AML-193 (cell line): ENCODE measurements around the gene PHKA2.

Experiments used
- DNase-seq, 2 experiments: peaks; one replicate each; lab custom pipeline; 2025; lab: John Stamatoyannopoulos, UW

Gene PHKA2

DNA sequence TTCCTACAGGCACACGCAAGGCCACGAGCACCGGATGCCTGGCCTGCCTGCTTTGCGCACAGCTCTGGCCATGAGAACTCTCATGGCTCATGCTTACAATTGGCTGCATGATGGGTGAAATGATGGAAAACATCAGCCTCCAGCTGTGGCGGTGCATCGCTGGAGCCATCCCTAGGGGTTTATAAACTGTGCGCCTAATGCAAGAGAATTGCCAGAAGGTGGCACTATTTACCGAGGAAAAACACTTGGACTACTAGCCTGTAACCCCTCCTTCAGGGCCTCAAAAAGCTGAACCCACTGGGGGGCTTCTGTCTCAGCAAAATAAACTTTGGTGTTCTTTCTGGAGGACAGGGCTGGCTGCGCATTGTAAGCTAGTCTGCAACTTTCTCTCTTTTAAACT lies 51.9 kb downstream of the PHKA2 start:
- peak in 1 of 2 experiments; percentile 0 for DNase-seq

DNA sequence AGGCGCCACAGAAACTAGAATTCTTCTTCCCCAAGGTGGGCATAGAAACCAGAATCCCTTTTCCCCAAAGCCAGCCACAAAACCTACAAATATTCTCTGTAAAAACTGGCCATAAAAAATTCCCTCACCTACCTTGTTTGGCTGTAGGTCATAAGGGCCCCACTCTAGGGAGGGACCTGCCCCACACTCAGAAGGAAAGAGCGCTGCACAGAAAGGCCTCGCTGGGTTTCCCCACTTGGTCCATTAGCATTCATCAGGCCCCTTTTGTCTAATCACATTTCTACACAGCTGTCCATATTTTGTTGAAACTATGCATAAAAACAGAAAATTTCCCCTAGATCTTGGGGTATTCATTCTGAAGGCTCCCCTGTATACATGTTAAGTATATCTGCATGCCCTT lies 54.1 kb downstream of the PHKA2 start:
- DNase-seq = no peak

DNA sequence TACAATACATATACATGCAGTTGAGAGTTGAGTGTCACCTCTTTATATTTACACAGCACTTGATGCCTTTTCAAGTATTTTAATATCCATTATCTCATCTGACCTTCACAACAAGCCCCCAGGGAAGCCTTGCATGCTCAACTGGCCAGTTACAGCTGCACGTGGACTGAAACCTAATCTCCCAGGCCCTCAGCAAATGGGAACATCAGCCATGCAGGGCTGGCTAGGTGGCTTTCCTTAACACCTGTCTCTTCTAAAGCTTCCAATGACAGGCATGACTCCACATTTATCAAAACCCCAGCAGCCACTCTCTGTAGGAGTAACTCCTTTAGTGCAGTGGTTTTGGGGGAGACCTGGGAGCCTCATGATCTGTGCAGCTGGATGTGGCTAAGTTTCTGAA lies 56.4 kb downstream of the PHKA2 start:
- DNase-seq = no peak

DNA sequence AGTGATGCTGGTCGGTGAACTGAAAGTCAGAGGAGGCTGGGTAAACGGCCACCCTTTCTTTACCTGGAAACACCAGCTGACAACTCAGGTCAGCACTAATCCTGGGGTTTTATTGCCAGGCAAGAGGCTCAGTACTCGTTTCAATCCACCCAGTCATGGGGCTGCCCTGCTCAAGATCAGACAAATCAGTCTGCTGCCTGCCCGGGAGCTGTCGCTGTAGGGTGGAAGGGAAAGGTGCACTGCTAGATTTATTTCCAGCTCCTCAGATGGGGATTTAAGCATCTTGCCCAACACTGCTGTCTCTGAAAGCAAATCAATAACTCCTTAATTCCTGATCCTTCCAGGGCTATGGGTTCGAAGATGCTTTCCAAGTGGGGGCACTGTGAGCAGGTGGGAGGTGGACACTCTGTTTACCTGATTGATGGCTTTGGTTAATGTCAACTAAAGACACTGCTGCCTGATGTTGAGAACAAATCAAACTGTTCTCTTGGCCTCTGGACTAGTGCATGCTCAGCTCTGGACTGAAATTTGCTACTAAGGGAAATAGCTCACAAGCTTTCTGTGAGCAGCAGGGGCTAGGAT lies 59.3 kb downstream of the PHKA2 start:
- DNase-seq = no peak

DNA sequence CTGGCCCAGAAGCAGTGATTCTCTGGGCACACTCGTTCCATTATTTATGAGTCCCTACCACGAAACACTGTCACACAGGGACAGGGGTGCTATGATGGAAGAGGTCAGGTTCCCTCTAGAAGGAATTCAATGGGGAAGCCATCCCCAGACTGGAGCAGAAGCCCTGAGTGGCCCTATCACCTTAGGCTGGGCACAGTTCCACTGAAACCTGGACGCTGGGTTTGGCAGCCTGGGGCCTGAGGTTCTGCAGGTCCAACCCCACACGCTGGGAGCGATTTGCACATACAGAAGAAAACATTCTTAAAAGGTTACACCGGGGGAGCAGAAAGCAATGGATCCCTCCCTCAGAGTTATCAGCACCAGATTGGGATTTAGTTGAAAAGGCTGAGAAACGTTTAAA lies 63.3 kb downstream of the PHKA2 start:
- DNase-seq = no peak

DNA sequence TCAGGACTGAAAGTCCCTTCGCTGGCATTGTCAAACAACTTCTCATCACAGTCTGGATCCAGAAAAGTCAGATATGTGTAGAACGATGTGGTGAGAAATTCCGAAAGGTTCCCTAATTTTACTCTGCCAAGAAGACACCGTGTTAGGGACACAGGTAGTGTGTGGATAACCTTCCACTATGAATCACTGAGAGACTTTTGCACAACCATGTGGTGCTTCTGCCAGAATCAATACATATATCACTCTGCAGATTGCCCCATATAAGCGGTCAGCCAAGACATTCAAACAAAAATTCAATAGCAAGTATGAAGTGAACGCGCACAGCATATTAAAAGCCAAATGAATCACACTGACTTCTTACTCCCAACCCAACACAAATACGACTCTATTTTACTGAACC lies 63.8 kb downstream of the PHKA2 start:
- DNase-seq = no peak

DNA sequence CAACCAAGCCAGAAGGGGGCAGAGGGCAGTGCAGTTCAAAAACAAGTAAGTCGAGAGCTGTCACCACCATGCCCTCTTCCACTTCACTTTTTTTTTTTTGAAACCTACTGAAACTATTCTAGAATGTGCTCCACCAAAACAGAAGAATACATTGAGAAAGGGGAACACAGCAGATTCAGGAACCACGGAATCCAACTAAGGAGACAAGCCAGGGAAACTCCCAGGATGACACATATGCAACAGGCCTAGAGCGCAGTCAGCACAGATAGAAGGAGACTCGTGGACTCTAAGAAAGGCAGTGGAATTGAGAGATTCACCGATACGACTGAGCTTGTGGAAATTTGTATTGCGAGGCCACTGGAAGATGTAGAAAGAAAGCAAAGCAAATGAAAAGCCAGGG lies 66.1 kb downstream of the PHKA2 start:
- no peak for DNase-seq

DNA sequence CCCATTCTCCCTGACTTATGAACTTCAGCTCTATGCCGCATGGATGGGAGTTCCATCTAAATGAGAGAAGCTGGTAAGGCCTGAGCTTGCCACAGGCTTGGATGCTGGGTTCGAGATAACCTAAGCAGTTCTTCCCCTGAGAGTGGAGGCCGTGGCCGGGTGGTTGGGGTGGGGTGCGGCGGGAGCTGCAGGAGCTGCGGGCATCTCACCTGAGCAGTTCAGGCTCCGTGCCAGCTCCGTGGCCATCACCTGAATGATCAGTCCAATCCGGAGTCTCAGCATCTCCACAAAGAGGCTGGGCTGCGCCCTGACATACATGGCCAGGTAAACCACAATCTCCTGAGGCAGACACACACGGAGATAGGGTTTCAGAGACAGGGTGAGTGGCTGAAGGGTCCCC lies 77.6 kb downstream of the PHKA2 start:
- no peak for DNase-seq

DNA sequence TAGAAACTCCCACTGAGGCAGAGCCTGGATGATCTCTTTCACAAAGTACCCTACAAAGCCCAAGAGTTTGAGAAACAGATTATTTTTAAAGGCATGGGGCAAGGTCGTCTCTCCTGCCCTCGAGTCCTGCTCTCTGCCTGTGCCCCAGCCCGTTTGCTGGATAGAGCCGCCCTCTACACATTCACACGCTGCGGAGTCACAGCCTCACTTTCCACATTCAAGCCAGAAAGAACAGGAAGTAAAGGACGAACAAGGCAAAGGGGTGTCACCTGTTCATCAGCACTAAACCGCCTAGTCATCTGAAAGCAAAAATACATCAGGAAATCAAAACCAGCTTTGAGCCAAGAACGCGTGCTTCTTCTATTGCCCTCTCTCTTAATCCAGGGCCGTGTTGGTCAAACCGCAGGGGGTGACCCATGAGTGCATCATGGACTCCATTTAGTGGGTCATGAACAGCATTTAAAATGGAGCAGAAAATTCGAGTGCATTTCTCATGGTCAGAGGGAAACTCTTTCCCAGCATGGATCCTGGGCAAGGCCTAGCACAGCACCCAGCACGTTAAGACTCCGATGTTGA lies 83.4 kb downstream of the PHKA2 start:
- no peak for DNase-seq

DNA sequence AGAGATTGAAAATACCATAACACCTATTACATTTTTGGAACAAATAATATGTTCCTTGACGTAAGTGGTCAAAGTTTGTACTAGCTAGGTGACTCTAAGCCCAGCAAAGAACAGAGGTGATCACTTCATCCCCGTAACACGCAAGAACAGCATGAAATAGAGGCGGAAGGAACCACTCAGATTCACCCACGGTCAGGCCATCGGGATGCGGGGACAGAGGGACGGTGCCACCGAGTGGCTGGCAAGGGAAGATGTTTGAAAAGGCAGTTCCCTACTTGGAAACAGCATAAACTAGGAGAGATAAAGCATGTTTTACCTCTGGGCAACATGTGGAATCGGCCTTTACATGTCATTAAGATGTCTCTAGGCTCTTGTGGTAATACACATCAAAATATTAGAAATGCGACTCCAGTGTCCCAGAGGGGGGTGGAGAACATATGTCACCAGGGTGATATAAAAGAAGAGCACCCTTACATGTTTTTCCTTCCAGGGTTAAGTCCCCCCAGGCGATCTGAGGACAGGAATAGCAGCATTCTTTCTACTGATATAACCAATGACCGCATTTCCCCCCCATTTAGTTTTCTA lies 84.0 kb downstream of the PHKA2 start:
- no peak for DNase-seq

DNA sequence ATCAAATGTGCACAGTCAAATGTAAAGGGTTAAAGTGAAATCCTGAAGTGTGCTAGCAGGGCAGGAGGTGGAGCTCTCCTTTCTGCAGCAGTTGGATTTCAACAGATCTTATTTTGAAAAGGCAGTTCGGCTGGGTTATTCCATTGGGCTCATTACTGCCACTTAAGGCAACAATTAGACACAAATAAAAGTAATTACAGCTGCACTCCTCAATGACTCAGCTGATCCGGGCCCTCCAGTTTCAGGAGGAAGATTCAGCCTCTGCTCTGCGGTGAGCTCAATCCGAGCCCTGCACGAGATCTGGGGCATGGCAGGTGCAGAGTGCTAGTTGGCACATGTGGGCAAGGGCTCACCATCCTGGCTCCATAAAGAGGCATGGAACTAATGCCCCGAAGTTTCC lies 85.4 kb downstream of the PHKA2 start:
- no peak for DNase-seq

DNA sequence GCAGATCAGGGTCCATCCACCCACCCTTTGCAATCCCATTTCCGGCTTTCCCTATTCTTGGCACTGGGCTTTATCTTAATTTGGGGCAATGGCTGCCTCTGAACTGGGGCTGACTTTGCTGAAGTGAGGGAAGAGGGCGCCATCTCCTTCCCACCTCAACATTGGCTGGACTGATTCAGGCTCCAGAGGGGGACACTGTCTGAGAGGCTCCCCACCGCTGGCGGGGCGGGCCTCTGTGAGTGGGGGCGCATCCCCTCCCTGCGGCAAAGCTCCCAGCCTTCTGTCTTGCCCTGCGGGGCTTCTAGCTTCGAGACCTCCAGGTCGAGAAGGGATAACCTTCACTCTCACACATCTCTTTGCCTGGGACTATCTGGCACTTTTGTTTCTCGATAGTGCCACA lies 85.8 kb downstream of the PHKA2 start:
- DNase-seq = no peak

DNA sequence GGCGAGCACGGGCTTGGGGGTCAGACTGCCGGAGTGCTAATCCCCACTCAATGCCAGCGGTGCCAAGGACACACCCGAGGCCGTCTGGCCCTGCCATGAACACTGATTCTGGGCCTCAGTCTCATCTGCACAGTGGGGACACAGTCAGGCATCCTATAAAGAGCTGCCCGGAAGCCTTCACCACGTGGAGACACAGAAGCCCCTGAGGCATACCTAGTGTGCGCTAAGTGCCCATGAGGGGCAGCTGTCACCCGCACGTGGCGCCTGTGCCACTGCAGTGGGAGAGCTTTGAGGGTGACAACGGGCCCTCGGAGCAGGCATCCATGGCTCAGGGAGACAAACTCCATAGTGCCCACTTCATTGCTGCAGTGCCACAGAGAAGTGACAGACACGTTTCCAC lies 86.3 kb downstream of the PHKA2 start:
- DNase-seq = no peak

DNA sequence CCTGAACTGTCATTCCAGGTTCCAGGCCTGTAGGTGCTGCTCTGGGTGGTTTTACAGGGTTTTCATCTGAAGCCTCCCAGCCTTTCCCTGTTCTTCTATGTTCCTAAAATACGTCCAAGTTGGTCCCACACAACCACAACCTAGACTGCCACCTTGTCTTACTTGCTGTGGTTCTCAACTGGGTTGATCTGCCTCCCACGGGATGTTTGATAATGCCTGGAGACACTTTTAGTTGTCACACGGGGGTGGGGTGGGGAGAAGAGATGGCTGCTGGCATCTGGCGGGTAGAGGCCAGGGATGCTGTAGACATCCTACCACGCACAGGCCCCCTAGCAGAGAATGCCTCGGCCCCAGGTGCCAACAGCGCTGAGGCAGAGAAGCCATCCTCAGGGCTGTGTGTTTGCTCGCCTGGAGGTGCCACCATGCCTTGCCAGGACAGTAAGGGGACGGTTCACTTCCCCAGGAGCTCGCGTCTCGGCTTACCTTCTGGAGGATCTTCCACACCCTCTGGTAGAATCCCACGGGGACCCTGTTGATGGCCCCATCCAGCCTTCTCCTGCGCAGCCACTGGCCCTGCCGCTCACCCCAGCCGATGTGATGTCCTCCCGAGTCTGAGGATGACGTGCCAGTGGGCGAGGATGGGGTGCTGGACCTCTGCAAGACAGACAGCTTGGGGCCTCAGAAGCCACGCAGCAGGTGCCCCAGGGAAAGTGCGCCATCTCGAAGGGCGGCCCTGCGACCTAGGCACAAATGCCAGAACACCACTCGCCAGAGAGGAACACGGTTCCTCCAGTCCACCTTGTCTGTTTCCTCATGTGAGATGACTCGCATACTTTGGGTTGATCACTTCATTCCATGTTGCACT lies 87.0 kb downstream of the PHKA2 start:
- DNase-seq = no peak

DNA sequence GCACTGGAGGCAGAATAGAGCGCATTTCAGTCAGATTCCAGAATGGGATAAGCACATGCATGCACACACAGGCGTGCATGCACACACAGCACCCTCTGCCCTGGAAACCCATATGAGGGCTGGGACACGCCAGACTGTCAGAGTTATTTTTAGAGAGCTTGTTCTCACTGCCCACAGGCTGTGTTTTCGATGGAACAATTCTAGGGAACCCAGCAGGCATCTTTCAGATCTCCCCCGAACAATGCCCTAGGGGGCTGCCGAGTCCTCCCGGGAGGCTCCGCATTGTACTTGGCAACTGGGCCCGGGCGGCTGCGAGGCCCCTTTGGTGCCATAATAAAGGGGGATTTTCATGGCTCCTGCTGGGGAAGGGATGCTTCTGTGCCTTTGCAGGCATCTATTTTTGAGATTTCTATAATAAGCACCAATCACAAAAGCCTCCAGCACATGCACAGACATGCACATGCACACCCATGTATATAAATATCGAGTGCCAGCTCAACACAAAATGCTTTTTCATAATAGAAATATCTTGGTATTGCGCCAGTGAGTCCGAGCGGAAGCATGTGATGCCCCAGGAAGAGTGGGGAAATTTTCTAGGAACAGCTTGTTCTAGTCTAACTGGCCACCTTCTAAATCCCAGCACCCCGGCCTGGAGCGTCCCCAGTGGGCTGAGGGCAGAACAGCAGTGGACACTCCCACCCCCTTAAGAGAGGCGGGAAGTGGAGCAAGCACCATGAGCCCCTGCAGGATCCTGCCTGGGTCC lies 88.5 kb downstream of the PHKA2 start:
- DNase-seq = no peak

DNA sequence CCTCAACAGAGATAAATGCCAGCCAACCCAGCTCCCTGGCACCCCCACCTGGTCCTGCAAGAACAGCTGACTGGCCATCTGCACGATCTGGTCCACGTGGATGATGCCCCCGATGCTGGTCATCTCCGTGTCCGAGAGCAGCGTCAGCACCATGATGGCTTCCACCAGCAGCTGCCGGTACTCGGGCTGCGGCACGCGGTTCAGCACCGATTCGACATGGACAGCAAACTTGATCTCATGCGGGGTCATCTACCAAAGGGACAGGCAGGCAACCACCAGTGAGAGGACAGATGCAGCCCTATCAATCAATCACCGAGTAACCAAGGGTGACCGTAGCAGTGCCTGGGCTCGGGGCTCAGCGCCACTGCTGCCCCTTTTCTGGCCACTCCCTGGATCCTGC lies 89.8 kb downstream of the PHKA2 start:
- DNase-seq = no peak

DNA sequence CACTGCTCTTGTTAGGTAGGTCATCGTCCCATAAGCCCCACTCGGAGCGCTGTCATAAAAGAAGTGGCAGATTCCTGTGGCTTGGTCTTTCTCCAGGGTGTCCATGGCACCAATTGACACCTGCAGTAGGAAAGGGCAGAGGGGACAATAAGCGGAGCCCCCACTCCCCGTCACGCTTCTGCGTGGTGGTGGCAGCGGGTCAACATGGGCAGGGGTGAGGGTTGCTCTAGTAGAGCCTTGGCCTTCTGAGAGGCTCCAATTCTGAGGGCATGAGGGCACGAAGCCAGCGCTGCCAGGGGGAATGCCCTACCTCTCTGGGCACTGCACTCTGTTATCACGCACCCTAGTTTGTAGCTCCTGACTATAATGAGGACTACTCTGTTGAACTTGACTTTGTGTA lies 90.4 kb downstream of the PHKA2 start:
- DNase-seq = no peak

DNA sequence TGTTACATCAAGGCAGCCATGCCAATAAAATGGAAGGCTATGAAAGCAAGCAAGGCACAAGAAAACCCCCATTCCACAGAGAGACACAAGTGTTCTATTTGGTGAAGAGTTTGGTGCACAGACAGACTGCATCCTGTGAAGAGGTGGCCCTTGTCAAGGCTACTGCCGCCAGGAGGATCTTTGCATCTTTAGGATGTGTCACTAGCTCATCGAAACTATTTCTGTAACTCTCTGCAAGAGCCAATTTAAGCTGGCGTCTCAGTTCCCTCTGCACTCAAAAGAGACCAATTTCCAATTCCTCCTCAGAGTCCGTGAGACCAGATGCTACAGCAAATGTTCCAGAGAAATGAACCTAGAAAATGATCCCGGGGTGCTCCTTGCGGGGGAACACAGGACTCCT lies 91.0 kb downstream of the PHKA2 start:
- no peak for DNase-seq

DNA sequence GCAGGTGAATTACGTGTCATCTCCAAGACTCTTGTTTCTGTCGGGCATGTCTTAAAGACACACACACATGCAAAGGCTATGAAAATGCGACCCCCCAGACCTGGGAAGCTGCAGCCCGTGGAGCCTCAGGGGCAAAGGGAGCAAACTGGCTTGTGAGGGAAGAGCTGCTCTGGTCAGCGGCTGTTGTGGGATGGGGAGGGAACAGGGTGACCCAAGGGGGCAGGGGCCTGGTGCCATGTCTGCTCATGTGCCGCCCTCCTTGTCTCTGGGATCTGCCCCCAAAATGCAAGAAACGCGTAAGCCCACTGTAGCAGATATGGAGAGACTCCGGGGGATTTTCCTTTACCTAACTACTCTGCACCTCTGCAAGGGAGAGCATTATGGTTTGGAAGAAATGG lies 92.4 kb downstream of the PHKA2 start:
- no peak for DNase-seq

DNA sequence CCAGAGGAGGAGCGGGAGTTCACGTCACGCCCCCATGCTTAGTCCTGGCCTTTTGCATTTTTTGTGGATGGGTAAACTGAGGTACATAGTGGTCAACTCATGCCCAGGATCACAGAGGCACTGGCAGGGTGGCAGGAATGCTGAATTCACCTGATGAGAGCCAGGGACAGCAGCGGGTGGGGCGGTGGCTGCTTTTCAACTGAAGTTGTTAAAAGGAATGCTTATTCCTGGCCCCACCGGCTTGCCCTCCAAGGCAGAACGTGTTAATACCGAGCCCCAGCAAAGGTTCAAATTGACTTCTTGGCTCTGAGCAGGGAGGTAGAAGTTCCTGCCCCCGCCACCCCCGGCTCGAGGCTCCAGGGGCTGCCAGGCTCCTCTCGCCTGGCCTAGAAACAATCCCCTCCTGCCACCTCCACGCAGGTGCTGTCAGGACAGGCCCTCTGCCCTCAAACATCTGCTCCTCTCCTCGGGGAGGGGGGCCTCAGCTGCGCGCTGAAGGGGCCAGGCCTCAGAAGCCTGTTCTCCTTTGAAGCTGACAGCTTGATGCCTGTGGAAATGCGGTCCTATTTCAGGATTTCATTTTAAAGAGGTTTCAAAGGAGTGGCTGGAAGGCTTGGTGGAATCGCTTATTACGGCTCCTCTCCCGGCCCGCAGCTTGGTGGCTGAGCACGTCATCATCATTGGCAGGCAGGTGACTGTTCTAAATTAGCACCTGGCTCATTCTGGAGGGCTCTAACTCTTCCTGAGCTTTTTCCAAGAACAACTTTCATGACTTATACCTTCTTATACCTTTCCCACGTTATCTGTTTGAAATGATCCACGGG lies 93.0 kb downstream of the PHKA2 start:
- DNase-seq = no peak

DNA sequence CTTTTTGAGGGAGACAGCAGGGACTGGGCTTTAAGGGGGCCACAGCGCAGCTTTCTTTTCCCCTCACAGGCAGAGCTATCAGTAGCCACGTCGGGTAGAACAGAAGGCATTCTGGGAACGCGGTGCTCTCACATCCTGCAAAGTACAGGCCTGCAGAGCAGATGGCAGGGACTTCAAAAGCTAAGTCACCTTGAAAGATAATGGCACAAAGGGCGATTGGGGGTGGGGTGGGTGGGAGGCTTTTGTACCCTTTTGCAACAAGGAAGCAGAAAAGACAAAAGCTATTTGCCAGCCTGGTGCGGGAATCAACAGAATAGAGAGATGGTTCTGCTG lies 93.9 kb downstream of the PHKA2 start:
- DNase-seq = no peak
